Endothelial cell of umbilical vein (primary cell): ENCODE data around the gene EID3. TPM values are rescaled to one million over a fixed set of nuclear protein-coding genes. Genes with fewer than 3 reads are reported as not detected.

Experiments
- BruUV-seq: library from RNA; stranded (reverse); fragments of 400-500 nt; replicated peaks from 2 replicates; lab custom pipeline; 2021; lab: Mats Ljungman, UMichigan
- CTCF ChIA-PET: fragments of 300-600, 350-600 bp; sonication (Branson Sonifier 250); formaldehyde crosslinking; loops from one replicate; lab custom pipeline; 2021; ENCODE audit warnings: antibody characterized with exemption, inconsistent platforms; lab: Charles Lee
- POLR2A ChIA-PET: fragments of 300-600, 350-600 bp; sonication (Branson Sonifier 250); formaldehyde crosslinking; loops from one replicate; lab custom pipeline; 2021; ENCODE audit warnings: antibody characterized with exemption, inconsistent platforms; lab: Charles Lee
- DNase-seq: peaks from one replicate; pipeline ENCODE4 v3.0.0-alpha.2; 2011; ENCODE audit warnings: low read depth, low spot score
- FAIRE-seq: peaks from 2 replicates; lab custom pipeline; 2011; peaks lifted over from hg19 to GRCh38; lab: Jason Lieb, UNC
- H2AFZ ChIP-seq: 2 replicates; pipeline ENCODE4 v1.6.0; 2012; ENCODE audit warnings: low read depth, low read length, control low read depth, inconsistent platforms
- H3K27ac ChIP-seq: 2 replicates; pipeline ENCODE4 v1.5.1; 2011; ENCODE audit warnings: low read depth, mild to moderate bottlenecking, control low read depth, low read length, moderate library complexity; ENCODE audit not compliant: insufficient read depth
- H3K27me3 ChIP-seq, 2 experiments: 2 replicates each; pipeline versions ENCODE4 v1.6.0 to v1.6.1; 2011; ENCODE audit warnings: low read length in 2 of 2, mixed read lengths in 1 of 2; ENCODE audit not compliant: control insufficient read depth in 2 of 2, insufficient read depth in 2 of 2
- H3K36me3 ChIP-seq, 2 experiments: 2 replicates in 1 of 2; 3 replicates in 1 of 2; pipeline ENCODE4 v1.5.1; 2011; ENCODE audit warnings: low read length in 2 of 2, mild to moderate bottlenecking in 1 of 2, moderate library complexity in 1 of 2; ENCODE audit not compliant: control insufficient read depth in 2 of 2, insufficient read depth in 2 of 2; ENCODE audit errors: extremely low read depth in 1 of 2
- H3K4me1 ChIP-seq: 3 replicates; pipeline ENCODE4 v1.5.1; 2011; ENCODE audit warnings: mild to moderate bottlenecking, low read length; ENCODE audit not compliant: control insufficient read depth, insufficient read depth; ENCODE audit errors: extremely low read depth
- H3K4me2 ChIP-seq: 2 replicates; pipeline ENCODE4 v1.6.1; 2011; ENCODE audit warnings: low read length, control low read depth, mixed read lengths; ENCODE audit not compliant: insufficient read depth
- H3K4me3 ChIP-seq, 3 experiments: fragments of 200-600 bp in 1 of 3; sonication (generic), shearing (Covaris generic) in 1 of 3; replicated peaks in 1 of 3; 2 replicates each; pipeline ENCODE4 v1.5.1; 2011 to 2016; ENCODE audit warnings: control low read depth in 3 of 3, low read length in 3 of 3, mild to moderate bottlenecking in 2 of 3, inconsistent platforms in 1 of 3, low read depth in 1 of 3, moderate library complexity in 1 of 3; ENCODE audit not compliant: insufficient read depth in 1 of 3
- H3K79me2 ChIP-seq: 2 replicates; pipeline ENCODE4 v1.6.0; 2012; ENCODE audit warnings: low read length, inconsistent platforms; ENCODE audit not compliant: control insufficient read depth, insufficient read depth
- H3K9ac ChIP-seq: replicated peaks from 2 replicates; pipeline ENCODE3; 2011; ENCODE audit warnings: low read length, control low read depth; ENCODE audit not compliant: insufficient read depth; ENCODE audit errors: extremely low read depth
- H3K9me1 ChIP-seq: replicated peaks from 3 replicates; pipeline ENCODE4 v1.6.0; 2011; ENCODE audit warnings: mild to moderate bottlenecking, low read length; ENCODE audit not compliant: control insufficient read depth, insufficient read depth; ENCODE audit errors: extremely low read depth
- H3K9me3 ChIP-seq: replicated peaks from 2 replicates; pipeline ENCODE4 v1.5.1; 2012; ENCODE audit warnings: low read length, inconsistent platforms; ENCODE audit not compliant: control insufficient read depth, insufficient read depth
- H4K20me1 ChIP-seq: replicated peaks from 2 replicates; pipeline ENCODE3; 2011; ENCODE audit warnings: mild to moderate bottlenecking, low read length; ENCODE audit not compliant: control insufficient read depth, insufficient read depth; ENCODE audit errors: extremely low read depth
- CTCF ChIP-seq, 2 donors: IDR thresholded peaks; 1 replicate in 1 of 2; 2 replicates in 1 of 2; pipeline ENCODE4 v1.5.1; 2011; ENCODE audit warnings: low read length in 2 of 2, mild to moderate bottlenecking in 2 of 2, moderate library complexity in 2 of 2, control low read depth in 1 of 2, inconsistent platforms in 1 of 2, low read depth in 1 of 2; ENCODE audit not compliant: insufficient read depth in 1 of 2; ENCODE audit errors: extremely low read depth in 1 of 2
- FOS ChIP-seq: IDR thresholded peaks from 2 replicates; pipeline ENCODE4 v1.6.1; 2011; ENCODE audit warnings: mild to moderate bottlenecking, low read length, moderate library complexity, borderline replicate concordance; ENCODE audit not compliant: insufficient read depth
- MAX ChIP-seq: IDR thresholded peaks from 2 replicates; pipeline ENCODE4 v1.6.1; 2011; ENCODE audit not compliant: insufficient read depth, insufficient read length
- MYC ChIP-seq: IDR thresholded peaks from one replicate; pipeline ENCODE4 v1.6.1; 2011; ENCODE audit warnings: mild to moderate bottlenecking, low read depth, low read length
- POLR2A ChIP-seq: IDR thresholded peaks from 2 replicates; pipeline ENCODE4 v1.6.1; 2012; ENCODE audit warnings: low read depth, mild to moderate bottlenecking, control low read depth, low read length
- POLR2AphosphoS5 ChIP-seq: IDR thresholded peaks from 2 replicates; pipeline ENCODE4 v1.6.1; 2012; ENCODE audit warnings: low read depth, mild to moderate bottlenecking, control low read depth, low read length, moderate library complexity; ENCODE audit not compliant: insufficient read depth
- dilution Hi-C: fragments of 300-500 bp; cut with MboI; formaldehyde crosslinking; loops from one replicate; pipeline ENCODE4 v1.15.0; 2019; ENCODE audit warnings: low sequenced_read_pairs; ENCODE audit not compliant: extremely low pct_ligation_motif_present
- intact Hi-C: fragments of 100-400 bp; cut with micrococcal nuclease; formaldehyde crosslinking; loops from one replicate; pipeline ENCODE4 v1.10.0; 2022
- polyA plus RNA-seq, 4 experiments: library from polyadenylated mRNA; depleted of rRNA in 3 of 4; stranded (reverse) in 3 of 4; unstranded in 1 of 4; fragments of >200 nt; gene quantifications; 2 replicates each; pipeline versions ENCODE4 v1.2.1 to v1.2.3, GENCODE V29; 2011 to 2012; ENCODE audit warnings: missing spikeins in 1 of 4
- total RNA-seq: library from RNA; stranded (reverse); gene quantifications from 2 replicates; pipeline ENCODE4 v1.2.3, GENCODE V29; 2021

The EID3 gene
- total and polyA plus RNA-seq, 2 donors (not counting 3 experiments of a cell fraction or from before 2014, with no cell fraction given): 1.5 to 14.5 TPM

GRCh38 chr12:104290855-104291254, 12.7 kb upstream of the EID3 start:
- intact Hi-C loops: no loop called here
- H2AFZ ChIP-seq: no peak overlapping the region
- H3K79me2 ChIP-seq: peaks cover 87% of the 10 kb centered on the region
- DNase-seq (no peak), FAIRE-seq (no peak)
- peaks cover 47% of the 10 kb centered on the region for H3K4me1 ChIP-seq
- no peak overlapping the region for H3K9ac ChIP-seq
- no peaks in the 10 kb centered on the region for H3K27me3 ChIP-seq
- H3K9me1 ChIP-seq: no peaks in the 10 kb centered on the region
- TF ChIP-seq CTCF (IDR thresholded peaks at IDR 0.05; ENCODE audit: extremely low read depth in 1 of 2, insufficient read depth in 1 of 2, low read depth in 1 of 2, low read length in 2 of 2) (no peak), MAX (no peak), FOS (no peak), POLR2A (no peak), POLR2AphosphoS5 (no peak), MYC (no peak)
- peak overlapping the region in 1 of 3 experiments; percentile 39 for H3K4me3 ChIP-seq
- BruUV-seq: no TSS peak
- H3K4me2 ChIP-seq: peak overlapping the region; percentile 26
- dilution Hi-C loops: no loop called here
- ChIA-PET CTCF (interaction anchor here (0.8 to 1.8 kb wide), 5 partner anchors 12 to 75 kb away, joined by 3 to 14 read pairs (median 4); partner anchors contain the start of gene TXNRD1), POLR2A (interaction anchor here (0.6 to 15.5 kb wide), 3 partner anchors 9 to 72 kb away, joined by 4 to 222 read pairs (median 5); partner anchors contain the start of gene TXNRD1)
- H3K27ac ChIP-seq: no peak overlapping the region
- peaks cover 10 to 20% of the 10 kb centered on the region in 2 experiments for H3K36me3 ChIP-seq
- no peaks in the 10 kb centered on the region for H3K9me3 ChIP-seq
- H4K20me1 ChIP-seq: peaks cover 17% of the 10 kb centered on the region
